ACHN (cell line): ENCODE data around the gene NCOA7.
"Not testable (repeated sequence)": the region's sequence is repeated elsewhere in the genome, so short reads cannot be mapped to it uniquely, and the experiment has no call there.

Experiments
- DNase-seq: peaks from one replicate; pipeline ENCODE4 v3.0.0-alpha.2; 2015
- in situ Hi-C: cut with HindIII; loops from 2 replicates; pipeline ENCODE4 v1.10.0; 2017; ENCODE audit warnings: low sequenced_read_pairs, low pct_ligation_motif_present, low pct_unique_long_range_greater_than_20kb

Gene NCOA7

GRCh38 chr6:125848286-125848685 is 57.5 kb downstream of the NCOA7 start:
- in situ Hi-C loops, DNase-seq: not testable (repeated sequence)

- in situ Hi-C loops = no loop called here
- DNase-seq = no peak
Observed at GRCh38 chr6:125850361-125850760, 59.6 kb downstream of the NCOA7 start.

GRCh38 chr6:125852587-125852986 is 61.8 kb downstream of the NCOA7 start:
- DNase-seq = no peak
- in situ Hi-C loops = no loop called here

- DNase-seq = no peak
- in situ Hi-C loops = no loop called here
Observed at GRCh38 chr6:125853168-125853567, 62.4 kb downstream of the NCOA7 start.

- no peak for DNase-seq
- in situ Hi-C loops = no loop called here
Observed at GRCh38 chr6:125853756-125854155, 63.0 kb downstream of the NCOA7 start.

- DNase-seq = no peak
- in situ Hi-C loops = no loop called here
Observed at GRCh38 chr6:125854355-125854754, 63.6 kb downstream of the NCOA7 start.

GRCh38 chr6:125855783-125856182 is 65.0 kb downstream of the NCOA7 start:
- no peak for DNase-seq
- in situ Hi-C loops = no loop called here

- DNase-seq = no peak
- in situ Hi-C loops = no loop called here
Observed at GRCh38 chr6:125857846-125858245, 67.1 kb downstream of the NCOA7 start.

- DNase-seq = peak; percentile 62
- in situ Hi-C loops = no loop called here
Observed at GRCh38 chr6:125858427-125859320, 67.9 kb downstream of the NCOA7 start.

GRCh38 chr6:125859727-125860126 is 69.0 kb downstream of the NCOA7 start:
- in situ Hi-C loops = no loop called here
- DNase-seq = no peak

GRCh38 chr6:125863023-125863422 is 72.3 kb downstream of the NCOA7 start:
- in situ Hi-C loops = no loop called here
- DNase-seq = no peak

- no peak for DNase-seq
- in situ Hi-C loops = no loop called here
Observed at GRCh38 chr6:125865015-125865414, 74.3 kb downstream of the NCOA7 start.

GRCh38 chr6:125866433-125866832 is 75.7 kb downstream of the NCOA7 start:
- no peak for DNase-seq
- in situ Hi-C loops = no loop called here

- in situ Hi-C loops = no loop called here
- no peak for DNase-seq
Observed at GRCh38 chr6:125867483-125867942, 76.8 kb downstream of the NCOA7 start.

- in situ Hi-C loops = no loop called here
- DNase-seq = no peak
Observed at GRCh38 chr6:125868252-125868651, 77.5 kb downstream of the NCOA7 start.

GRCh38 chr6:125868678-125869395 is 78.1 kb downstream of the NCOA7 start:
- in situ Hi-C loops = no loop called here
- no peak for DNase-seq

- in situ Hi-C loops = no loop called here
- no peak for DNase-seq
Observed at GRCh38 chr6:125869427-125869826, 78.7 kb downstream of the NCOA7 start.

GRCh38 chr6:125871365-125871764 is 80.6 kb downstream of the NCOA7 start:
- in situ Hi-C loops = no loop called here
- DNase-seq = no peak

- DNase-seq = no peak
- in situ Hi-C loops = no loop called here
Observed at GRCh38 chr6:125872259-125872921, 81.6 kb downstream of the NCOA7 start.
